ENCODE results near the gene EMILIN1.

Gene EMILIN1

GRCh38 chr2:27059141-27059820 lies 19.1 kb upstream of the EMILIN1 start:
- no peak overlapping the region for H3K27ac ChIP-seq (ENCODE audit: low read depth, low read length)
- no peak overlapping the region for H3K4me2 ChIP-seq (ENCODE audit: low read length)
- no peaks in the 10 kb centered on the region for H3K4me1 ChIP-seq (ENCODE audit: control insufficient read depth, low read length)
- peaks cover 38% of the 10 kb centered on the region for H3K36me3 ChIP-seq (ENCODE audit: control insufficient read depth, low read length)
- H3K4me3 ChIP-seq (ENCODE audit: low read length) = no peak overlapping the region
- H3K9me2 ChIP-seq (replicated peaks; ENCODE audit: control insufficient read depth, low read length) = no peaks in the 10 kb centered on the region
- H3K79me2 ChIP-seq (ENCODE audit: control insufficient read depth, low read length) = no peaks in the 10 kb centered on the region
- TF ChIP-seq, protein P1, sequence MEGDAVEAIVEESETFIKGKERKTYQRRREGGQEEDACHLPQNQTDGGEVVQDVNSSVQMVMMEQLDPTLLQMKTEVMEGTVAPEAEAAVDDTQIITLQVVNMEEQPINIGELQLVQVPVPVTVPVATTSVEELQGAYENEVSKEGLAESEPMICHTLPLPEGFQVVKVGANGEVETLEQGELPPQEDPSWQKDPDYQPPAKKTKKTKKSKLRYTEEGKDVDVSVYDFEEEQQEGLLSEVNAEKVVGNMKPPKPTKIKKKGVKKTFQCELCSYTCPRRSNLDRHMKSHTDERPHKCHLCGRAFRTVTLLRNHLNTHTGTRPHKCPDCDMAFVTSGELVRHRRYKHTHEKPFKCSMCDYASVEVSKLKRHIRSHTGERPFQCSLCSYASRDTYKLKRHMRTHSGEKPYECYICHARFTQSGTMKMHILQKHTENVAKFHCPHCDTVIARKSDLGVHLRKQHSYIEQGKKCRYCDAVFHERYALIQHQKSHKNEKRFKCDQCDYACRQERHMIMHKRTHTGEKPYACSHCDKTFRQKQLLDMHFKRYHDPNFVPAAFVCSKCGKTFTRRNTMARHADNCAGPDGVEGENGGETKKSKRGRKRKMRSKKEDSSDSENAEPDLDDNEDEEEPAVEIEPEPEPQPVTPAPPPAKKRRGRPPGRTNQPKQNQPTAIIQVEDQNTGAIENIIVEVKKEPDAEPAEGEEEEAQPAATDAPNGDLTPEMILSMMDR (IDR thresholded peaks at IDR 0.05; ENCODE audit: low read depth, low read length, poor library complexity, severe bottlenecking) = no peak
- no peak for TF ChIP-seq EZH2phosphoT487 (IDR thresholded peaks at IDR 0.05; ENCODE audit: borderline replicate concordance, low read length)
- H3F3A ChIP-seq (ENCODE audit: control insufficient read depth, insufficient read depth) = 0 out of 2 replicates have a peak, but pooled peaks cover 3% of the 10 kb centered on the region
- no peaks in the 10 kb centered on the region for H4K20me1 ChIP-seq (ENCODE audit: control insufficient read depth, insufficient read depth, low read depth, low read length)
- no peaks in the 10 kb centered on the region for H3K27me3 ChIP-seq (ENCODE audit: control insufficient read depth, low read length)
- H3K9me3 ChIP-seq (ENCODE audit: control insufficient read depth, insufficient read depth, low read length) = no peaks in the 10 kb centered on the region

- Histone ChIP-seq H3K9me2 (replicated peaks; ENCODE audit: control insufficient read depth, low read length) (no peaks in the 10 kb centered on the region), H3K27me3 (ENCODE audit: control insufficient read depth, low read length) (no peaks in the 10 kb centered on the region), H3K27ac (ENCODE audit: low read depth, low read length) (no peak overlapping the region), H3K4me2 (ENCODE audit: low read length) (no peak overlapping the region), H3K79me2 (ENCODE audit: control insufficient read depth, low read length) (no peaks in the 10 kb centered on the region), H3K4me1 (ENCODE audit: control insufficient read depth, low read length) (no peaks in the 10 kb centered on the region), H3K9me3 (ENCODE audit: control insufficient read depth, insufficient read depth, low read length) (no peaks in the 10 kb centered on the region), H3K4me3 (ENCODE audit: low read length) (no peak overlapping the region), H3K36me3 (ENCODE audit: control insufficient read depth, low read length) (peaks cover 30% of the 10 kb centered on the region), H4K20me1 (ENCODE audit: control insufficient read depth, insufficient read depth, low read depth, low read length) (no peaks in the 10 kb centered on the region), H3F3A (ENCODE audit: control insufficient read depth, insufficient read depth) (0 out of 2 replicates have a peak, but pooled peaks cover 3% of the 10 kb centered on the region)
- TF ChIP-seq, protein P1 (IDR thresholded peaks at IDR 0.05; ENCODE audit: low read depth, low read length, poor library complexity, severe bottlenecking) = no peak
- no peak for TF ChIP-seq EZH2phosphoT487 (IDR thresholded peaks at IDR 0.05; ENCODE audit: borderline replicate concordance, low read length)
Measured at GRCh38 chr2:27060323-27060722, 18.1 kb upstream of the EMILIN1 start.

DNA sequence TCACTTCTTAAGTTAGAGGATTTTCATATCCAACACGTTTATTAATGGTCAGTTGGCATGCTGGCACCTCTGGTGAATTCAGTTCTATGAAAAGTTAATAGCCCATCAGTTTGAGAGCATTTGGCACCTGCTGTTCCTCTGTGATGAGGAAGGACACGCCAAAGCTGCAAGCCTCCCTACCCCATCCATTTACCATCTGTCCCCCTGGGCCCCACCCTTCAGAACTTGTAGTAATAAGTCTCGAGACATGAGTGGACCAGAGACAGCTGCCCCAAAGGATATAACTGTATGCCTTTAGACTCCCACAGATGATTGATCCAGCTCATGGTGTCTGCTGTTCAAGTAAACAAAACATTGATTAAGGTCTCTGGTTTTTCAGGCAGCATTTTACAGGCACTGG lies 13.3 kb upstream of the EMILIN1 start:
- H3K4me2 ChIP-seq (ENCODE audit: low read length) = no peak overlapping the region
- no peaks in the 10 kb centered on the region for H4K20me1 ChIP-seq (ENCODE audit: control insufficient read depth, insufficient read depth, low read depth, low read length)
- no peaks in the 10 kb centered on the region for H3K27me3 ChIP-seq (ENCODE audit: control insufficient read depth, low read length)
- H3K27ac ChIP-seq (ENCODE audit: low read depth, low read length) = no peak overlapping the region
- H3K4me3 ChIP-seq (ENCODE audit: low read length) = no peak overlapping the region
- no peaks in the 10 kb centered on the region for H3K9me3 ChIP-seq (ENCODE audit: control insufficient read depth, insufficient read depth, low read length)
- peaks cover 40% of the 10 kb centered on the region for H3K36me3 ChIP-seq (ENCODE audit: control insufficient read depth, low read length)
- TF ChIP-seq EZH2phosphoT487 (IDR thresholded peaks at IDR 0.05; ENCODE audit: borderline replicate concordance, low read length) = no peak
- TF ChIP-seq, protein P1 (IDR thresholded peaks at IDR 0.05; ENCODE audit: low read depth, low read length, poor library complexity, severe bottlenecking) = no peak
- H3F3A ChIP-seq (ENCODE audit: control insufficient read depth, insufficient read depth) = 0 out of 2 replicates have a peak, but pooled peaks cover 3% of the 10 kb centered on the region
- peaks cover 9% of the 10 kb centered on the region for H3K4me1 ChIP-seq (ENCODE audit: control insufficient read depth, low read length)
- H3K9me2 ChIP-seq (replicated peaks; ENCODE audit: control insufficient read depth, low read length) = no peaks in the 10 kb centered on the region
- peaks cover 21% of the 10 kb centered on the region for H3K79me2 ChIP-seq (ENCODE audit: control insufficient read depth, low read length)
